Body of pancreas (tissue), 4 donors: ENCODE data around the gene FER. TPM values are rescaled to one million over a fixed set of nuclear protein-coding genes. Genes with fewer than 3 reads are reported as not detected.

Experiments used
- ATAC-seq: fragments of 150-250 bp; one replicate; pipeline ENCODE4 v1.9.1; 2016
- DNase-seq, 4 donors: peaks; one replicate each; pipeline ENCODE4 v3.0.0-alpha.2; 2019
- H3K27ac ChIP-seq, 4 donors: fragments of 200-600 bp; sonication (generic); 1 replicate in 3 of 4; 2 replicates in 1 of 4; pipeline versions ENCODE4 v1.5.1 to v1.6.1; 2016 to 2019; ENCODE audit warnings: mild to moderate bottlenecking in 1 of 4, mixed read lengths in 1 of 4, moderate library complexity in 1 of 4
- H3K27me3 ChIP-seq, 2 donors: fragments of 200-600 bp; sonication (generic); one replicate each; pipeline ENCODE4 v1.6.0; 2016; ENCODE audit warnings: mild to moderate bottlenecking in 1 of 2
- H3K36me3 ChIP-seq, 2 donors: fragments of 200-600 bp; sonication (generic); replicated peaks in 1 of 2; 2 replicates each; pipeline ENCODE4 v1.5.1; 2016; ENCODE audit warnings: low read depth in 2 of 2; ENCODE audit not compliant: insufficient read depth in 1 of 2
- H3K4me1 ChIP-seq: fragments of 200-600 bp; sonication (generic); one replicate; pipeline ENCODE4 v1.6.0; 2016
- H3K4me3 ChIP-seq, 2 donors: fragments of 200-600 bp; sonication (generic); 1 replicate in 1 of 2; 2 replicates in 1 of 2; pipeline ENCODE4 v1.5.1; 2016 to 2019
- H3K9me3 ChIP-seq, 3 donors: fragments of 200-600 bp; sonication (generic); 1 replicate in 2 of 3; 2 replicates in 1 of 3; pipeline ENCODE4 v1.5.1; 2016
- CTCF ChIP-seq, 7 experiments: fragments of 450-650 bp in 4 of 7; fragments of 200-600 bp in 3 of 7; sonication (generic) in 3 of 7; IDR thresholded peaks; one replicate each; pipeline ENCODE4 v1.5.1; 2016 to 2019; ENCODE audit warnings: antibody characterized with exemption in 7 of 7
- POLR2A ChIP-seq, 3 donors: fragments of 450-650 bp; IDR thresholded peaks; one replicate each; pipeline ENCODE4 v1.6.1; 2016; ENCODE audit warnings: antibody characterized with exemption in 3 of 3, mild to moderate bottlenecking in 2 of 3
- WGBS, 2 donors: methylation state at CpG; one replicate each; pipeline ENCODE4 v1.1.5; 2017; 5-methylcytosine and 5-hydroxymethylcytosine counted together
- intact Hi-C: fragments of 100-400 bp; cut with DNase I; formaldehyde crosslinking; loops from one replicate; pipeline ENCODE4 v1.15.1; 2023
- total RNA-seq, 2 donors: library from RNA; depleted of rRNA; stranded (reverse); fragments of >200 nt; gene quantifications; one replicate each; pipeline ENCODE4 v1.1.0, GENCODE V29; 2016

Gene FER
- total RNA-seq, 2 donors from 2014 or later = 7.9 to 13.2 TPM

- intact Hi-C loops = no loop called here
- DNase-seq (no peak), ATAC-seq (no peak)
- Histone ChIP-seq H3K9me3 (no peaks in the 10 kb centered on the region), H3K27ac (no peak overlapping the region), H3K4me3 (no peak overlapping the region), H3K36me3 (no peaks in the 10 kb centered on the region), H3K4me1 (no peaks in the 10 kb centered on the region), H3K27me3 (no peaks in the 10 kb centered on the region)
- 84 to 96% methylated on average over 2 of the region's 2 CpGs for WGBS, 2 donors
- no peak for TF ChIP-seq CTCF (IDR thresholded peaks at IDR 0.05)
These were observed 282.9 kb downstream of the FER start for GRCh38 chr5:109030360-109031143.

GRCh38 chr5:109034306-109034705 is 286.6 kb downstream of the FER start:
- WGBS, 2 donors = 78 to 86% methylated on average over 1 of the region's 1 CpG
- no peaks in the 10 kb centered on the region for H3K36me3 ChIP-seq
- no peaks in the 10 kb centered on the region for H3K27me3 ChIP-seq
- H3K4me3 ChIP-seq = no peak overlapping the region
- no peak overlapping the region for H3K27ac ChIP-seq
- TF ChIP-seq POLR2A (IDR thresholded peaks at IDR 0.05) (no peak), CTCF (IDR thresholded peaks at IDR 0.05) (no peak)
- H3K4me1 ChIP-seq = no peaks in the 10 kb centered on the region
- DNase-seq = no peak
- H3K9me3 ChIP-seq = no peaks in the 10 kb centered on the region
- intact Hi-C loops = no loop called here
- ATAC-seq = no peak

- H3K36me3 ChIP-seq = no peaks in the 10 kb centered on the region
These were observed 287.7 kb downstream of the FER start for GRCh38 chr5:109035436-109035835.

GRCh38 chr5:109038209-109038840 is 290.6 kb downstream of the FER start:
- H3K9me3 ChIP-seq = no peaks in the 10 kb centered on the region
- TF ChIP-seq POLR2A (IDR thresholded peaks at IDR 0.05) = no peak
- no peak for TF ChIP-seq CTCF (IDR thresholded peaks at IDR 0.05)
- ATAC-seq = no peak
- intact Hi-C loops = no loop called here
- no peaks in the 10 kb centered on the region for H3K36me3 ChIP-seq
- H3K4me3 ChIP-seq = no peak overlapping the region
- 79 to 80% methylated on average over 2 of the region's 2 CpGs for WGBS, 2 donors
- no peaks in the 10 kb centered on the region for H3K27me3 ChIP-seq
- no peak overlapping the region for H3K27ac ChIP-seq
- DNase-seq = no peak
- H3K4me1 ChIP-seq = no peaks in the 10 kb centered on the region

More at GRCh38 chr5:109035436-109035835, 287.7 kb downstream of the FER start:
- DNase-seq (no peak), ATAC-seq (no peak)
- intact Hi-C loops = no loop called here
- Histone ChIP-seq H3K4me3 (no peak overlapping the region), H3K27ac (no peak overlapping the region), H3K9me3 (no peaks in the 10 kb centered on the region), H3K4me1 (no peaks in the 10 kb centered on the region), H3K27me3 (no peaks in the 10 kb centered on the region)
- 87 to 89% methylated on average over 4 of the region's 4 CpGs for WGBS, 2 donors
- TF ChIP-seq POLR2A (IDR thresholded peaks at IDR 0.05) (no peak), CTCF (IDR thresholded peaks at IDR 0.05) (no peak)
